Kidney epithelial cell (primary cell): Measurements from ENCODE around the gene RAB10. TPM values are rescaled to one million over a fixed set of nuclear protein-coding genes. Genes with fewer than 3 reads are reported as not detected.

ENCODE experiments used
- DNase-seq: peaks from one replicate; pipeline ENCODE4 v3.0.0-alpha.2; 2010; ENCODE audit warnings: low read depth
- H3K27me3 ChIP-seq: 2 replicates; pipeline ENCODE4 v1.6.0; 2011; ENCODE audit warnings: low read length; ENCODE audit not compliant: control insufficient read depth, insufficient read depth
- H3K36me3 ChIP-seq: 2 replicates; pipeline ENCODE4 v1.5.1; 2011; ENCODE audit warnings: low read length; ENCODE audit not compliant: control insufficient read depth, insufficient read depth
- H3K4me3 ChIP-seq: 2 replicates; pipeline ENCODE4 v1.5.1; 2011; ENCODE audit warnings: low read depth, mild to moderate bottlenecking, control low read depth, low read length
- CTCF ChIP-seq: IDR thresholded peaks from 2 replicates; pipeline ENCODE4 v1.5.1; 2011; ENCODE audit warnings: mild to moderate bottlenecking, moderate library complexity, low read length, control low read depth, inconsistent platforms; ENCODE audit not compliant: insufficient read depth, poor library complexity, severe bottlenecking
- total RNA-seq: library from RNA; depleted of rRNA; stranded (reverse); fragments of >200 nt; gene quantifications from 2 replicates; pipeline ENCODE4 v1.2.3, GENCODE V29; 2015

The RAB10 gene
- total RNA-seq, 1 donor from 2014 or later = 201 TPM

DNA sequence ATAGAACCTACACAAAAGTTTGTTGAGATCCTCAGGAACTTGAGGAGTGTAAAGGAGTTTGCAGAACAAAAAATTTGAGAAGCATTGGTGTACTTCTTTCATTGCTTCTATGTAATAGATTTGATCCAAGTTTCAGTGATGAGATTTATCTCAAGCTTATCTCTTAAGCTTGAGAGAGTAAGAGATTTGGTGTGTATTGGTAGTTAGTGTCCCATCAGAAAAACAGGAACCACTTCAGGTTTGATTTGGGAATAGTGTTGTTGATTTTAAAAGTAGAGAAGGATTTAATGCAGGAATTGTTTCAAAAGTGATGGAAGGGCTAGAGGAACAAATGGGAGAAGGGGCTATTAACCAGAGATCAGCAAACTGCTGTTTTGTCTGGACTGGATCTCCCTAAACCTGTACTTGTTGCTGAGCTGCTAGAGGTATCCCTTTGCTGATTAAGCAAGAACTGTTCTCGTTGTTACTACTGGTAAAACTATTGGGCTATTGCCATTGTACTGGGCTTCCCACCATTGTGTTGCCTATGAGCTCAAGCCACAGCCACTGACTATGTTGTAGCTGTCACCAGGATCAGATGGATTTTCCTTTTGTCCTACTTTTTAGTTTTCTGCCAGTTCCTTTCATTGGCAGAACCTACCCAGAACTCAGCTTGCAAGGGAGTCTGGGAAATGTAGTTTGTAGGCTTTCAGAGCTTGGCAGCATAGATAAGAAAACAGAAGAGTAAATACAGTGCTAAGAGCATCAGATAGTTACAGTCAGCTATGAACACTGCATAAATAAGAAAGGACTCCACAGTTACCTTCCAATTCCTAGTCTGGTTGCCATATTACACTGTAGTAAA is 39.3 kb downstream of the RAB10 start:
- no peaks in the 10 kb centered on the region for H3K27me3 ChIP-seq
- no peaks in the 10 kb centered on the region for H3K36me3 ChIP-seq
- TF ChIP-seq CTCF = no peak
- H3K4me3 ChIP-seq = no peak overlapping the region
- no peak for DNase-seq

DNA sequence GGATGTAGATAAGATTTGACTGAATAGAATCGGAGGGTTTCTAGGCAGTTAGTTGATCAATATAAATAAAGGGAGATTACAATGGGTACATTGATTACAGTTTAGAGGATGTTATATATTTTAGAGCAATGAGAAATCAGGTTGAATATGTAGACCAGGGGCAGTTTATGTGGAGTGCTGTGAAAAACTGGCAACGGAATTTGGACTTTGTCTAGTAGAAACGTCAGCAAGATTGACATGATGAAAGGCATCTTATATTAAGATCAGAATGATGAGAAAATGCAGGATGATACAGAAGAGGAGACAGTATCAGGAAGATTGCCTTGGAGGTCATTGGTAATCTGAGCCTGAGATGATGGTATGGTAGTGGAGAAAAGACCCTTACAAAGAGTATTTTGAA is 39.9 kb downstream of the RAB10 start:
- Histone ChIP-seq H3K36me3 (no peaks in the 10 kb centered on the region), H3K4me3 (no peak overlapping the region), H3K27me3 (no peaks in the 10 kb centered on the region)
- DNase-seq = no peak
- TF ChIP-seq CTCF = no peak

- H3K36me3 ChIP-seq = no peaks in the 10 kb centered on the region
- H3K4me3 ChIP-seq = no peak overlapping the region
- no peaks in the 10 kb centered on the region for H3K27me3 ChIP-seq
- no peak for TF ChIP-seq CTCF
- peak; percentile 16 for DNase-seq
Observed at GRCh38 chr2:26074676-26075075, 40.8 kb downstream of the RAB10 start.

DNA sequence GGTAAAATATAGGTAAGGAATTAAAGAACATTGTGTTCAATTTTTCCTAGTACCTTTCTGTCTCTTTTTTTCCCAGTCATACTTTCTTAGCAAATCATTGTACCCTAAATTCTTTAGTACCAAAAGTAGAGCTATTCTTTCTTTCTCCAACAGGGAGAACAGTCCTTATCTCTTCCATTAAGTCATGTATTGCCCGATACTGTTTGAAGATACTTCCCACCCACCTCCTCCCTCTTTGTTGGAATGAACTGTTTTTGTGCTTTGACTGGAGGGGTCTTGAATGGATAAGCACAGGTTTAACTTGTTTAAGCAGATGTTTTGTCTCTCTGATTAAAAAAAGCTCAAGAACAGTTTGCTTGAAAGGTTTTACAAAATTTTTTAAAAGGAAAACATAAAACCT is 41.3 kb downstream of the RAB10 start:
- H3K27me3 ChIP-seq = no peaks in the 10 kb centered on the region
- H3K4me3 ChIP-seq = no peak overlapping the region
- no peak for TF ChIP-seq CTCF
- H3K36me3 ChIP-seq = no peaks in the 10 kb centered on the region
- DNase-seq = no peak

- TF ChIP-seq CTCF = no peak
- no peak overlapping the region for H3K4me3 ChIP-seq
- no peak for DNase-seq
- H3K36me3 ChIP-seq = no peaks in the 10 kb centered on the region
- H3K27me3 ChIP-seq = no peaks in the 10 kb centered on the region
Observed at GRCh38 chr2:26076001-26076587, 42.2 kb downstream of the RAB10 start.
